HG03439 (cell line): ENCODE data around the gene GALNT5.
"Not testable (repeated sequence)": the region's sequence is repeated elsewhere in the genome, so short reads cannot be mapped to it uniquely, and the experiment has no call there.

Experiments used
- ATAC-seq: cut with Tn5 transposase; IDR thresholded peaks from one replicate; pipeline ENCODE4 v1.9.1; 2021; ENCODE audit warnings: mild to moderate bottlenecking, moderate library complexity; ENCODE audit not compliant: unreplicated experiment

The GALNT5 gene, protein sequence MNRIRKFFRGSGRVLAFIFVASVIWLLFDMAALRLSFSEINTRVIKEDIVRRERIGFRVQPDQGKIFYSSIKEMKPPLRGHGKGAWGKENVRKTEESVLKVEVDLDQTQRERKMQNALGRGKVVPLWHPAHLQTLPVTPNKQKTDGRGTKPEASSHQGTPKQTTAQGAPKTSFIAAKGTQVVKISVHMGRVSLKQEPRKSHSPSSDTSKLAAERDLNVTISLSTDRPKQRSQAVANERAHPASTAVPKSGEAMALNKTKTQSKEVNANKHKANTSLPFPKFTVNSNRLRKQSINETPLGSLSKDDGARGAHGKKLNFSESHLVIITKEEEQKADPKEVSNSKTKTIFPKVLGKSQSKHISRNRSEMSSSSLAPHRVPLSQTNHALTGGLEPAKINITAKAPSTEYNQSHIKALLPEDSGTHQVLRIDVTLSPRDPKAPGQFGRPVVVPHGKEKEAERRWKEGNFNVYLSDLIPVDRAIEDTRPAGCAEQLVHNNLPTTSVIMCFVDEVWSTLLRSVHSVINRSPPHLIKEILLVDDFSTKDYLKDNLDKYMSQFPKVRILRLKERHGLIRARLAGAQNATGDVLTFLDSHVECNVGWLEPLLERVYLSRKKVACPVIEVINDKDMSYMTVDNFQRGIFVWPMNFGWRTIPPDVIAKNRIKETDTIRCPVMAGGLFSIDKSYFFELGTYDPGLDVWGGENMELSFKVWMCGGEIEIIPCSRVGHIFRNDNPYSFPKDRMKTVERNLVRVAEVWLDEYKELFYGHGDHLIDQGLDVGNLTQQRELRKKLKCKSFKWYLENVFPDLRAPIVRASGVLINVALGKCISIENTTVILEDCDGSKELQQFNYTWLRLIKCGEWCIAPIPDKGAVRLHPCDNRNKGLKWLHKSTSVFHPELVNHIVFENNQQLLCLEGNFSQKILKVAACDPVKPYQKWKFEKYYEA

DNA sequence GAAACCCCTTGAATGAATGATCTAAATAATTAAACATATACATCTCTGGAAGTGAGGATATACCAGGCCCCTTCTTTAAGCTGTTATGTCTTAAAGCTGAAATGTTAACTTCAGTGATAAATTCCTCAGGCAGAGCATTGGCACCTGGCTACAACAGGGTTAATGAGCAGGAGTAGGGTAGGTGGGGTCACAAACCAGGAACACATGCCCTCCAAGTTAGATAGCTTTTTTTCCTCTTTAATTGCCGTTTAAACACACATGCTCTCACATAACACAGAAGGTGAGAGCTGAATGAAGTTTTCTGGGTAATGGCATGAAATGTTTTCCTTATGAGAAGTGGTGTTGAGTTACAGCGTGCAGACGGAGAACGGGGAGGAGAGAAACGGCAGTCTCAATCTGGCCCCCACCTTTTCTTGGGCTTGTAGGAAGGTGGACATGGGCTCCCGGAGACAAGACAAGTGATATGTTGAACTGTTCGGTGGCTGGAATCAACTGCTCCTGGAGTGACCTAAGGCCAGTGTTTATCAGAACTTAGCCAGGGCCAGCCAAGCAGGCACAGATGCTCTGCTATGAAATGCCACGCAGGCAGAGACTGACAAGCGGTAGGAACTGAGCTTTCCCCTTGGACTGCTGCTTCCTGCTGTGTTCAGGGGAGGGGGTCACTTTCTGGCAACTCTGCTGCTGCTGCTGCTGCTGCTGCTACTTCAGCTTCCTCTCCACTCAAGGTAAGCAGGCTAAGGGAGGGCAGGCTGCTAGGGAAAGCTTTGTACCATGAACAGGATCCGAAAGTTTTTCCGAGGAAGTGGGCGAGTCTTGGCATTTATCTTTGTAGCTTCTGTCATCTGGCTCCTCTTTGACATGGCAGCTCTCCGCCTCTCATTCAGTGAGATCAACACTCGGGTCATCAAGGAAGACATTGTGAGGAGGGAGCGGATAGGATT lies at the start of gene GALNT5:
GALNT5 (plus strand) TSS at position 394 of the 941 bp plus-strand sequence; CDS start at position 772, 378 bp downstream.
- ATAC-seq, result no peak

DNA sequence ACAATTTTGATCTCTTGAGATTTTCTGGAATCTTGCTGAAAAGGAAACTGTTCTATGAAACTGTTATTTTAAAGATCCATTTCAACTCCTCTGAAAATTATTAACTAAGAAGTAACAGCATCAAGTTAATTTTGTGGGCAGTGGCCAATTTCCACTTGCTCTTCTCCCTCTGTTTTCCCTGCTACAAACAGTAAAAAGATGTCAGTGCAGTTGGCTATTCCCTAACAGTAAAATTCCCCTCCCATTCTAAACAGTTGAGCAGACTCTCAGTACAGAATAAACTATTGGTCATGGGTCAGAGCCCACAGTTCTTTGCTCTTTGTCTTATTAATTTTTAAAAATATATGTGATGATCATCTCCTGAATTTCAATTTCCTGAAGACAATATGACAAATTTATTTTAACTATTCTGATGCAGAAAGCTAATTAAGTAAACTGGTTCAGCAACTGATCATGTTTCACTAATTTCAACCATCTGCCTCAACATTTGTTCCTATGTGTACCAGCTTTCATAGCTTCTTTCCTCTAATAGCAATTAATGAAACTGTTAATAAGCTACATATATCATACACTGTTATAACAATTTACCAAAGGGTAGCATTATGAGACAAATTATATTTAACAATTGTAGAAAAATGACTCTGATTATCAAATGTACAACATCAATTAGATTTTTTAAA lies 41.1 kb upstream of the GALNT5 start:
- ATAC-seq, result no peak

DNA sequence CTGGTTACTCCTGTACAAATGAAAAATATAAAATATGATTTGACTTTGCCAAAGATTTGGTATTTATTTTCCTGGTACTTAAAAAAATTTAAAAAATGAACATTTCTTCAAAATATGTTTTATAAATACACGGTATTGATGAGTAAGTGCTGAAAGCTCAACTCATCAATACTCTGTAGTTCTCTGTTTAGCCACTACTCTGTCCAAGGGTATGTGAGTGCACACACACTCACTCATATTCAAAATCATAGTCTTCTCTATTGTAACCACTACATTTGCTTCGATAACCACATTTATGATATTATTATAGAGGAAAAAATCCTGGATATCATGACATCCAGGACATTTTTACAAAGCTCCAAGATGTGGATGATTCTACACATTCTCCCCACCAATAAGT lies 40.1 kb upstream of the GALNT5 start:
- ATAC-seq, result no peak

DNA sequence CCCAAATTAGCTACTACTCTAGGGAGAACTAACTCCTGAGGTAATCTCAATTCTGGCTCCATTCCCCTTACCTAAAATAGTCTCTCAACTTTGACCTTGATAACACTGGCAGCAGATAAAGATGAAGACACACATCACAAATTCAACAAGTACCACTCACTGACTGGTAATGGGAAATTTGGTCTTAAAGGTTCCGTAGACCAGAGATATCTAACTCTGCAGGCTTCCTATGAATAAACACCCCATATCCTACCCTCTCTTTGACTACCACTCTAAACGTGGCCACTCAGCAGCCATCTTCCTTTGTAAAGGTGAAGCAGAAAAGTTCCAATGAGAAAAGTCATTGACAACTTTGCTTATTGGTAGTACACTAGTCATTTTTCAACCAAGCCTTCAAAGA lies 38.6 kb upstream of the GALNT5 start:
- no peak for ATAC-seq

DNA sequence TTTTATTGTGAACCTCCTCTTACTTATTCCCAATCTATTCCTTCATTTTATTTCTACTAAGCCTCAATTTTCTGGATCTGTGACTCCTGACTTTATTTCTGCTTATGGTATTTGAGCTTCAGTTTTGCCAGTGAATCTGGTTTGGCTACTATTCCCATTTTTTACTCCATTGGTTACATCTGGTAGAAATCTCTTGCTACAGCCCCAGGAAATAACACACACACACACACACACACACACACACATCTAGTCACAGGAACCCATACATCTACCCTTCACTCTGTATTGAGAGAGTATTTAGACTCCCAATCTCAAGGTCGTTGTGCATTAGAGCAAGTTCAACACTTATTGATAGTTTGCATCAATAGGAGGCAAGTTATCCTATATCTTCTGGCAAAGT lies 37.0 kb upstream of the GALNT5 start:
- no peak for ATAC-seq

DNA sequence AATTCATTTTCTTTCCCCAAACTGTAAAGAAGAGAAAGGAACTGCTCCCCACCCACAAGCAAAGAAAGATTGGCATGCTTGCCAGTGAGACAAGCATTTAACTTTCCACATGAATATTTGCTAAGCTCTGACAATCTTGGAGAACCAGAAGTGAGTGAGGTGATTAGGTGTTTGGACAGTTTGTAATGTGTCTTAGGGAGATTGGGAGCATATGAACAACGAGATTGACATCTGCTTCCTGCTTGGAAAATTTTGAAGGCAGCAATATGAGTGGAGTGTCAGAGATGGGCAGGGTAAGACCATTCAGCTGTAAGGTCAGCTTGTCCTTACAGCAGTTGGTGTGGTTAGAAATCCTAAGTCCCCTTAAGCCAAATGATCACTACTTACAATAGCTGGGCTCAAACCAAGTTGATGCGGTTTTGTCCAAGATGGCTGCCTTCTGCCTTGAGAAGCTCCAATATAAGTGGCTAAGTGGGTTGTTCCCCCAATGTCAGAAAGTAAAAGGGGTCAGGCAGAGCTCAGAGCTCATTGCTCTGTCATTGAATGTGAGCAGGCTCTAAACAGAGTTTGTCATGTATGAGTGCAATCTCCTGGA lies 36.0 kb upstream of the GALNT5 start:
- ATAC-seq, result no peak

DNA sequence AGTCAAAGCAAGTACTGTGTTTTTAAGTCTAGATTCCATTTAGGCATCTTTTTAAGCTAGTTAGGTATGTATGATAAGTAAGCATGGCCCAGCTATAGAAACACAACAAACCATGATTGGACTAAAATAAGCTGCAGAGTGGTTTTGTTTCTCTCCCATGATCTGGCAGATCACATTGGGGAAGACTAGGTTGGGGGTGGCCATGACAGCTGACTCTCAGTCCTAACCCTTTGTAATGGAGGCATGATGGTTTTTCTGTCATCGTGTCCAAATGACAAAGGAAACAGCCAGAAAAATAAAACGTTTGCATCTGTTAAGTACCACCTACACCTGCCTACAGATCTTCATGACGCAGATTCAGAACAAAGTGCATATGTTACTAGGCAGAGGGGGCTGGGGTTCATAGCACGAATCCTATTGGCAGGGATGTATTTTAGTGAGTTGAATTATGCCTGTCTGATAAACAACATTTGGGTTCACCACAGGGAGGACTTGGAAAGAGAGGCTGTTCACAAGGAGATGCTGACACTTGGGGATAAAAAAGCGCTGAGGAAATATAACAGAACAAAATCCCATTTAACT lies 33.8 kb upstream of the GALNT5 start:
- ATAC-seq, result no peak

DNA sequence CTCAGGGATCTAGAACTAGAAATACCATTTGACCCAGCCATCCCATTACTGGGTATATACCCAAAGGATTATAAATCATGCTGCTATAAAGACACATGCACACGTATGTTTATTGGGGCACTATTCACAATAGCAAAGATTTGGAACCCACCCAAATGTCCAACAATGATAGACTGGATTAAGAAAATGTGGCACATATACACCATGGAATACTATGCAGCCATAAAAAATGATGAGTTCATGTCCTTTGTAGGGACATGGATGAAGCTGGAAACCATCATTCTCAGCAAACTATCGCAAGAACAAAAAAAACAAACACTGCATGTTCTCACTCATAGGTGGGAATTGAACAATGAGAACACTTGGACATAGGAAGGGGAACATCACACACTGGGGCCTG lies 33.1 kb upstream of the GALNT5 start:
- ATAC-seq, result not testable (repeated sequence)

DNA sequence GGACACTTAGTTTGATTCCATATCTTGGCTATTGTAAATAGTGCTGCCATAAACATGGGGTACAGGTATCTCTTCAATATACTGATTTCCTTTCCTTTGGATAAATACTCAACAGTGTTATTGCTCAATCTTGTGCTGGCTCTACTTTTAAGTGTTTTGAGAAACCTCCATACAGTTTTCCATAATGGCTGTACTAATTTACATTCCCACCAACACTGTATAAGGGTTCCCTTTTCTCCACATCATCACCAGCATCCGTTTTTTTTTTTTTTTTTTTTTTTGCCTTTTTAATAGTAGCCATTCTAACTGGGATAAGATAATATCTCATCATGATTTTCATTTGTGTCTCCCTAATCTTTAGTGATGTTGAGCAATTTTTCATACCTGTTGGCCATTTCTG lies 29.9 kb upstream of the GALNT5 start:
- ATAC-seq, result no peak

DNA sequence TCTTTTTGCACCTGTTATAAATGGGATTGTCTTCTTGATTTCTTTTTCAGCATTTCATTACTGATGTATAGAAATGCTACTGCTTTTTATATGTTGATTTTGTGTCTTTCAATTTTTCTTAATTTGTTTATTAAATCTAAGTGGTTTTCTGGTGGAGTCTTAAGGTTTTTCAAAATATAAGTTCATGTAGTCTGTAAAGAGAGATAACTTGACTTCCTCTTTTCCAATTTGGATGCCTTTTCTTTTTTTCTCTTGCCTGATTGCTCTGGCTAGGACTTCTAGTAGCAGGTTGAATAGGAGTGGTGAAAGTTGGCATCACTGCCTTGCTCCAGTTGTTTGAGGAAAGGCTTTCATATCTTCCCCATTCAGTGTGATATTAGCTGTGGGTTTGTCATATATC lies 28.6 kb upstream of the GALNT5 start:
- ATAC-seq, result no peak

DNA sequence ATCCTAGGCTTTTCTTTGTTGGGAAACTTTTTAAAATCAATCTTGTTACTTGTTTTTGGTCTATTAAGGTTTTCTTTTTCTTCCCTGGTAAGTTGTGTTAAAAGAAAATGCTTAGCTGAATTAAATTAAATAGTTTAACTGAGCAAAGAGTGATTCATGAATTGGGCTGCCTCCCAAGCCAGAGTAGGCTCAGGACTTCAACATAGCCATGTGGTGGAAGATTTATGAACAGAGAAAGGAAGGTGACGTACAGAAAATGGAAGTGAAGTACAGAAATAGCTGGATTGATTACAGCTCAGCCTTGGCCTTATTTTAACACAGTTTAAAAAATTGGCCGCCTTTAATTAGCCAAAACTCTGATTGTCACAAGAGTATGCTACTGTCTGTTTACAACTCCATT lies 27.9 kb upstream of the GALNT5 start:
- no peak for ATAC-seq

DNA sequence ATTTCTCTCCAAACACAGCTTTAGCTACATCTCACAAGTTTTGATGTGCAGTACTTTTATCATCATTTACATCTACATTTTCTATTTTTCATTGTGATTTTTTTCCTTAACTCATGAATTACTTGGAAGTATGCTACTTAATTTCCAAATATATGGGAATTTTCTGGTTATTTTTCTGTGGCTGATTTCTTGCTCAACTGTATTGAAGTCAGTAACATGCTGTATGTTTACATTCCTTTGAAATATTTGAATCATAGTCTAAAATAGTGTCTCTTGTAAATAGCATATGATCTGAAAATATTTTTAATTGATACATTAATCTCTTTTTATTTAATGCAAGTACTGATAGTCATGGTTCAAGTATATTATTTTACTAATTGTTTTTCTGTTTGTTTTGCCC lies 26.0 kb upstream of the GALNT5 start:
- no peak for ATAC-seq

DNA sequence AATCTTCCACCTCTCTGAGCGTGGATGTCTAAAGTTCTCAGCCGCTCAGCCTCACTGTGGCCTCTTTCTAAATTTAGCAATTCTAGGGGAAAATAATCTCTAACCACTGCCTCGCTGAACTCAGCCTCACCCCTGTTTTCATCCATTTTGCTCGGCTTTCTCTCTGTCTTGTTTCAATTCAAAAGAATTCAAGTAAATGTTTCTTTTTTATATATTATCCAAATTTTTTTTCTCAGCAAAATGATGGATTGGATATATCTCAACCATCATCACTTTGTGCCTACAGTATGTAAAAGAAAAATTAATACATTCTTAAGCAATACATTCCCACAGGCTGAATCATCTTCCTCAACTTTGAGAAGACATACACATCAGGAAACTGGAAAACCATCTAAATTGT lies 24.0 kb upstream of the GALNT5 start:
- no peak for ATAC-seq

DNA sequence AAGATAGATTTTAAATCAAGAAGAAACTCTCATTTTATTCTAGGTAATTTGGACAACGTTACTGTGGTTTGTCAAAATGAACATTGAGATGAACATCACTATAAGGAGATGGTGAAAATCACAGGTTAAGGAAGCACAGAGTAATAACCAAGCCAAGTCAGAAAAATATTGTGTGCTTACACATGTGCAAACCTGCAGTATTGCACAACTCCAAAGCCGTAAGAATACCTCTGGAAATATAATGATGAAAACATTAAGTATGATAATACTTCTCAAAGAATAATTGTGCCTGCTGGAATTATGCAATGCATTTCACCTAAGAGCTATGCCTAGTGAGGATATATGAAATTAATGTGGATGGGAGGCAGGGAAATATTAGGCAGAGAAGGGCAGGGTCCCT lies 21.1 kb upstream of the GALNT5 start:
- no peak for ATAC-seq

DNA sequence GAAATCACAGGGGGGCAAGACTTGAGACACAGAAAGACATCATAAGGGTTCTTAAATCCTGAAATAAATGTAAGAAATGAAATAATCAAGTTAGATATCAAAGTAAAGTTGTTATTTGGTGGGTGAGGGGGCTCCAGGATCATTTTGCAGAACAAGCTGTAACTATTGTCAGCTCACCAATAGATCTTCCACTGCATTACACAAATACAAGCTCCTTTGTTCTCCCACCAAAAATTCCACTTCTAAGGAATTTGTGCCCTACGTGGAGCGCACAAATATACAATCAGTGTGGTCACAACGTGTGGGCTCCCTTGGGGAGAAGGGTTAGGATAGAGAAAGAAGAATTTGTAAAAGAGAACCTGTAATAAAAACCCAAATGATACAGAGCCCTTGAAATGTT lies 19.2 kb upstream of the GALNT5 start:
- ATAC-seq, result no peak

DNA sequence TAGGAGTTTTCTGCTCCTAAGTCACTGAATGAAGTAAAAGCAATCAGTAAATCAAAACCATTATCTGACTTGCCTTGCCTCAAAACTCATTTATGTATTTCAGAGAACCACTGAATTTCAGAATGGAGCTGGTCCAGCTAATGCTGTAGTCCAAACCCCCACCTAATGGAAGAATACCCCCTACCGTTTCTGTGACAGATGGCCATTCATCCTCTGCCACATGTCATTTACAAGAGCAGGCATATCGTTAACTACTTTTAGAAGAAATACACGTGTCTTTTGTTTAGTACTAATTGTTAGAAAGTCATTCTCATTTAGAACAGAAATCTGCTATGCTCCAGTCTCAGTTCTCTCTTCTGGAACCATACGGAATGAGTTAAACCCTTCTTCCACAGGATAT lies 12.8 kb upstream of the GALNT5 start:
- no peak for ATAC-seq

DNA sequence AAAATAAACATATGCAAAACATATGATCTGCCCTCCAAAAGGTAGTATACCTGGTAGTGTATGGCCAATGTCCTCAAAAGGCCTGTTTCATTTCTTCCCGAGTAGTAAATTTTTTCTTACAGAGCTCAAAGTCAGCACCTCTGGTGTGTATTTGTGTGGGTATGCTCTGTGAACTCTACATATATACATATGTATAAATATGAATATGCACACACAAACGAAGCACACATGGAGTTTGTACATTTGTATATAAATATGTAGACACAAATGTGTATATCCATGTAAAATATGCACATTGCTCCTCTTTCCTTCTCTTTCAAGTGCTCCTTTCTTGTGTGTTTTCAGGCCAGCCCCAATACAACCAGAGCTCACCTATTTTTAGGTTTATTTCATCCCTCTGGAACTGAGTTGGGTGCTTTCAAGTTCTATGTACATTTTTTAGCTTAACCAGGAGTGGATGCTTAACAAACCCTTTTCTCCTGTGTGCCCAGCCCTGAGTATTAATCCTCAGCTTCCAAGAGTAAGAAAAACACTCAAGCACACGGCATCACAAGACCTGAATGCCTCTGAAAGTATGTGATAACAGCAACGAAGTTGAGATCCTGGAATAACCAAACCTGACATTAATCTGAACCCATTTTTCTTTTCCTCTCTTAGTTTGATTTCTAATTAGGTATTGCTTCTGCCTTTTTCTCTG lies 12.2 kb upstream of the GALNT5 start:
- ATAC-seq, result no peak

DNA sequence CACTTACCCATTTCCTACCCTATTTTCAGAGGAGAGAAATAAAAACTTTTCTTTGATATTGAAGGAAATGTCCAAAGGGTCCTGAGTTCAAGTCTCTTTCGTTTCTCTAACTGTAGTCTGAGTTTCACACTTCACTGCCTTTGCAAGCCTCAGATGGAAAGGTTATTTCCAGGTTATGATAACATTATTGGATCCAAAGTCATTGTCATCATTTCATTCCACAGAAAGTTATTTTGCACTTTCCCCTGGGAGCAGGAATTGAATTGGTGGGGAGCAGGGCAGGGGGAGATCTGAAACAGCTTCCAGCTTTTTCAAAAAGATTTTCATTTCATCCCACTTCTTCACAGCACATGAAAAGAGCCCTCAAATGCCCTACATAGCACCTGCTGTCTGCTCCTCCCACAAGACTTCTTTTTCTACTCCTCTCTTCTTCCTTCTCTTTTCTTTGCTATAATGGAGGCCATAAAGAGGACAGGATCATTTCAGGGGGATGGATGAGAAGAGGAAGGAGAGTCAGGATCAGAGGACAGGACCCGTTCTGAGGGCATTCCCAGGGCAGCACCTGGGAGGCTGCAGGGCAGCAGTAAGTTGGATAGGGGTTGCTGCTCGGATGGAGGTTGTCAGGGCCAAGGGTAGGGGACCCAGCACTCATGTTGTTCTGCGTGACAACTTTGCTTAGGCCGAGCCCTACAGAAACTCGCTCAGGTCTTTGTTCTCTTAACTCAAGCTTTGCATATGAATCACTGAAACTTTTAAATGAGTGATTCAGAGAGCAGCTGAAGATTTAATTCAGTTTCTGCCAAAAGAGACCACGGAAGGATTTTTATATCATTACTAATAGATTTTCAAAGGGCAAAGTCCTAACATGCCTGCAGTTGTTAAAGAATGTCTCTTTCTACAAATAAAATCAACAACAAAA lies 11.4 kb upstream of the GALNT5 start:
- peak; percentile 99 for ATAC-seq
